ENCODE results near the gene TRIM14. TPM values are rescaled to one million over a fixed set of nuclear protein-coding genes. Genes with fewer than 3 reads are reported as not detected.

Gene TRIM14
- total and polyA plus RNA-seq, 2 of the 4 experiments (the other 2 are of a cell fraction): 3.0 to 8.5 TPM

GRCh38 chr9:98092613-98092931, 26.4 kb downstream of the TRIM14 start:
- Histone ChIP-seq H3K4me3 (ENCODE audit: insufficient read depth, low read depth, low read length) (no peak overlapping the region), H2BK15ac (ENCODE audit: low read depth, low read length) (no peak overlapping the region), H3K14ac (replicated peaks; ENCODE audit: low read depth, low read length) (no peak overlapping the region), H3K27ac (ENCODE audit: insufficient read depth, low read length) (no peak overlapping the region), H4K91ac (ENCODE audit: insufficient read depth, low read depth, low read length) (no peak overlapping the region), H3K36me3 (ENCODE audit: control insufficient read depth, insufficient read depth, low read length) (no peaks in the 10 kb centered on the region), H3K18ac (ENCODE audit: low read depth, low read length) (no peak overlapping the region), H2AK9ac (replicated peaks; ENCODE audit: low read depth, low read length, poor library complexity) (no peak overlapping the region), H2AFZ (replicated peaks; ENCODE audit: low read length, poor library complexity) (no peak overlapping the region), H3K9me1 (ENCODE audit: insufficient read depth, low read length) (no peaks in the 10 kb centered on the region; the same call in 1 of the 2 replicates), H3K23ac (ENCODE audit: low read depth, low read length) (no peak overlapping the region), H2BK20ac (ENCODE audit: low read depth, low read length) (no peak overlapping the region), H3K56ac (ENCODE audit: extremely low read depth, insufficient read depth, low read length) (no peak overlapping the region), H2BK120ac (ENCODE audit: low read depth, low read length) (no peak overlapping the region), H2BK5ac (ENCODE audit: low read depth, low read length, poor library complexity, severe bottlenecking) (no peak overlapping the region), H4K5ac (ENCODE audit: low read depth, low read length) (no peak overlapping the region), H3K4me1 (ENCODE audit: control insufficient read depth, insufficient read depth, low read length) (no peaks in the 10 kb centered on the region), H4K20me1 (ENCODE audit: insufficient read depth, low read length) (no peaks in the 10 kb centered on the region), H3K9ac (ENCODE audit: low read depth, low read length) (no peak overlapping the region), H3K4ac (ENCODE audit: low read depth, low read length) (no peak overlapping the region), H2AK5ac (ENCODE audit: low read depth, low read length) (no peak overlapping the region), H3K9me3 (ENCODE audit: control insufficient read depth, insufficient read depth, low read length) (no peaks in the 10 kb centered on the region), H4K8ac (ENCODE audit: low read depth in 2 of 2, low read length in 2 of 2) (no peak overlapping the region), H3K79me1 (ENCODE audit: low read depth in 1 of 2, low read length in 2 of 2) (no peaks in the 10 kb centered on the region), H3K4me2 (ENCODE audit: low read depth, low read length) (no peak overlapping the region), H3K27me3 (ENCODE audit: control insufficient read depth, insufficient read depth, low read length) (no peaks in the 10 kb centered on the region)
- WGBS, 2 experiments (ENCODE audit: extremely low coverage in 2 of 2, insufficient read length in 1 of 2): 100% methylated on average over 3 of the region's 11 CpGs; no CpG with 5 or more reads in 1 of the 2 experiments
- intact Hi-C loops (cut with micrococcal nuclease): no loop called here
- BruUV-seq (replicated peaks): no TSS peak
- no peak for TF ChIP-seq USF2 (IDR thresholded peaks at IDR 0.05; ENCODE audit: low read depth, low read length)
- TF ChIP-seq CTCF (conservative IDR thresholded peaks at IDR 0.05; ENCODE audit: low read depth, low read length): no peak
- no peak for TF ChIP-seq SMC3 (IDR thresholded peaks at IDR 0.05; ENCODE audit: low read depth, low read length)
- no peak for TF ChIP-seq RAD21 (IDR thresholded peaks at IDR 0.05; ENCODE audit: low read length)
- no peak for TF ChIP-seq BHLHE40 (IDR thresholded peaks at IDR 0.05; ENCODE audit: low read depth, low read length)
- TF ChIP-seq RCOR1 (IDR thresholded peaks at IDR 0.05; ENCODE audit: insufficient replicate concordance, low read length): no peak
- no peak for TF ChIP-seq MAFK (IDR thresholded peaks at IDR 0.05; ENCODE audit: low read depth, low read length)
- no peak for TF ChIP-seq FOS (IDR thresholded peaks at IDR 0.05; ENCODE audit: low read depth, low read length)
- no peak for TF ChIP-seq NFE2L2 (IDR thresholded peaks at IDR 0.05; ENCODE audit: low read depth, low read length)
- TF ChIP-seq MXI1 (IDR thresholded peaks at IDR 0.05; ENCODE audit: borderline replicate concordance, low read depth, low read length): no peak
- TF ChIP-seq POLR2A (IDR thresholded peaks at IDR 0.05; ENCODE audit: low read depth, low read length): no peak
- no peak for TF ChIP-seq CHD1 (IDR thresholded peaks at IDR 0.05; ENCODE audit: low read depth, low read length)
- no peak for TF ChIP-seq CEBPB (IDR thresholded peaks at IDR 0.05; ENCODE audit: low read depth, low read length)
- no peak for TF ChIP-seq ELK1 (IDR thresholded peaks at IDR 0.05; ENCODE audit: borderline replicate concordance, low read depth, low read length)
- no peak for TF ChIP-seq MAZ (IDR thresholded peaks at IDR 0.05; ENCODE audit: borderline replicate concordance, low read depth, low read length)
- no peak for TF ChIP-seq RFX5 (IDR thresholded peaks at IDR 0.05; ENCODE audit: low read depth, low read length)
- dilution Hi-C loops (cut with HindIII; ENCODE audit: low sequenced_read_pairs, unreplicated experiment): no loop called here
- ATAC-seq (ENCODE audit: low read depth): no peak
- POLR2A ChIA-PET (ENCODE audit: unreplicated experiment): interaction anchor here (0.6 kb wide), 1 partner anchor 19 kb away, joined by 3 read pairs; no protein-coding TSS in a partner anchor
- DNase-seq: no peak
- CTCF ChIA-PET: no interaction called here
- in situ Hi-C loops (cut with MboI; ENCODE audit: low sequenced_read_pairs): no loop called here

Data from IMR-90 (cell line).